Pons (tissue), 1 donor: ENCODE data around the gene SARNP.
A peak's percentile ranks its signal among the peaks of the same experiment; 100 is the strongest.
"Not testable (repeated sequence)": the region's sequence is repeated elsewhere in the genome, so short reads cannot be mapped to it uniquely, and the experiment has no call there.

Source experiments
- DNase-seq: peaks from one replicate; pipeline ENCODE4 v3.0.0-alpha.2; 2016; ENCODE audit warnings: low spot score

Gene SARNP

DNA sequence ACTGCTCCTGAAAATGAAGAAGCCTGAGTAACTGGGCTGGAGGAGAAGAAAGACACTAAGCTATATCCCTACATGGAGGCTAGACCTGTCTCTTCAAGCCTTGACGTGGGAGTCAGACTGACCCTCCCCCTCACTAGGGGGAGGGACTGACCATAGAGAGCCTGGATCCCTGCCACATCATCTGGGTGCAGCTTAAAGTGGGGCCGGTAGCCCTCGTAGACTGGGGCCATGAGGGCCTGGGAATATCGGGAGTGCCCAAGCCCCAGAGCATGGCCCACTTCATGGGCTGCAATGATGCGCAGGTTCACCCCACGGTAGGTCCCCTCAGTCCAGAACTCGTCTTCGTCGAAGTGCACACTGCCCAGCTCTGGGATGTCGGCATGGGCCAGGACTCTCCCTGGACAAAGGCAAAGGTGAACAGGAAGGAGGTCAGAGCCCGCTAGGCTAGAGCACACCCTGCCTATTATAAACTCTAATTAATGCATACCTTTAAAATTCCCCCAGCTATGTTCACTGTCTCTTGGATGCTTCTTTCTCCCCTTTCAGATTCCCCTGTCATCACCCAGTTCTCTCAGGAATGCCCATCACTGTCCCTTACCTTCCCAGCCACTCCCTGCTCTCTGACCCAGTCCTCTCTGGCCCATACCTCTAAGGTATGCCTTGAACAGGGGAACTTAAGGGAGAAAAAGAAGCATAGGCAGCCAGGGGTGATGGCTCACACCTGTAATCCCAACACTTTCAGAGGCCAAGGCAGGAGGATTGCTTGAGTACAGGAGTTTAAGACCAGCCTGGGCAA is 22.0 kb upstream of the SARNP start:
- no peak for DNase-seq

DNA sequence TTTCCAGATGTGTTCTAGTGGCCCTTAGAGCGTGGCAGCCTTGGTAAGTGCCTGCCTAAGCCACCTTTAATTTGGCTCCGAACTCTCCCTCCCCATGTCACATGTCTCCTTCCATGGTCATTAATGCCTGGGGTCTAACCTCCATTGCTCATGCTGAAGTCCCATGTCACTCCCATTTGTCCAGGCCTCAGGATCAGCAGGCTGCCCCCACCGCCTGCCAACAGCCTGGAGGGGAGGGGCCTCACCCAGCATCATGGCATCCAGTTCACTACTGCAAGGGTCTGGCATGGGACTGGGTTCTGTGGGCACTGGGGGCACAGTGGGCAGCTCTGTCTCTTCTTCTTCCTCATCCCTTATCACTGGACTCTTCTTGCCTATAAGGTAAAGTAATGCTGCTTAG is 20.8 kb upstream of the SARNP start:
- no peak for DNase-seq

DNA sequence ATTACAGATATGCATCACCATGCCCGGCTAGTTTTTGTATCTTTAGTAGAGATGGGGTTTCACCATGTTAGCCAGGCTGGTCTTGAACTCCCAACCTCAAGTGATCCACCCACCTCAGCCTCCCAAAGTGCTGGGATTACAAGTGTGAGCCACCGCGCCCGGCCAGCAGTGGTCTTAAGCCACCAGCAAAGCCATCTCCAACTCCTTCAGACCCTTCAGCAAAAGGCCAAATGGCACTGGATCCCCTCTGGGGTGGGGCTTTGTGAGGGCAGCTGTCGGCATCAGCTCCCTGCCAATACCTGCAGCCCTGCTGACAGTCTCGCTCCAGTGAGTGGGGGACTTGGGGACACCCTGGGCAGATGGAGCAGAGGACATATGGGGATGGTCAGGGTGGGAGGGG is 16.9 kb upstream of the SARNP start:
- not testable (repeated sequence) for DNase-seq

GRCh38 chr12:55833056-55833455 is 15.5 kb upstream of the SARNP start:
- DNase-seq, result no peak

GRCh38 chr12:55831447-55831815 is 13.9 kb upstream of the SARNP start:
- DNase-seq, result no peak

DNA sequence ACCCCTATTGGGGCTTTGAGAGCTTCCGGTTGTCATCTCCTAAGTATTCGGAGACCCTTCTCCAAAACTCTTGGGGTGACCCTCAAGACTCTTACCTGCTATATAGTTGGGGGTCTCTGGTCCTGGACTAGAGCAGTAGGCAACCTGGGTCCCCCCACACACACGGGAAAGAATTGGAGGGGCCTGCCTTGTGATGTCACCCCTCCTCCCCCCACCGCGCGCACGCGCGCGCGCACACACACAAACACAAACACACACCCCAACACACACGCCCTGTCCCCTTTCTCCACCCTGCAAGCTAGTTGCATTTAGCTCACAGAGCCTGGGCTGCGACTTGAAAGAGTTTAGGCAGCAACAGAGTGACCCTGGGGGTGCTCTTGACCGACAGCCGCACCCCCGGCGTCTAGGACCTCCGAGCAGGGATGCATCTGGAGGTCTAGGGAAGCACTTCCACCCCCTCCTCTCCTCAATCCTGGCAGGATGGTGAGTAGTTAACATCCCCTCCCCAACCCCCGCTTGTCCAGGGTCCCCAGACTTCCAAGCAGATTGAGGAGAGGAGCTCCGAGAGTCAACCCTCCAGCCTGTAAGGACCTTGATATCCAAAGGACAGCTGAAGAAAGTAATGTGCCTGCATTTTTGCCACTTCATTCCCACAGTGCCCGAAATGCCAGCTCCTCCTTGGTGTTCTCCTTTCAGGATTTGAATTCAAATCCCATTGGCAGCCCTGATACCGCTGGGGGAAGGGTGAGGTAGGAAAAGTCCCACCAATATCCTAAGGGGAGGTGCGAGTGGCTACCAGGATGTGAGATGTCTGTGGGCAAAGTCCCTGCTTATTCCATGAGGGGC is 13.3 kb upstream of the SARNP start:
- peak; percentile 80 for DNase-seq

DNA sequence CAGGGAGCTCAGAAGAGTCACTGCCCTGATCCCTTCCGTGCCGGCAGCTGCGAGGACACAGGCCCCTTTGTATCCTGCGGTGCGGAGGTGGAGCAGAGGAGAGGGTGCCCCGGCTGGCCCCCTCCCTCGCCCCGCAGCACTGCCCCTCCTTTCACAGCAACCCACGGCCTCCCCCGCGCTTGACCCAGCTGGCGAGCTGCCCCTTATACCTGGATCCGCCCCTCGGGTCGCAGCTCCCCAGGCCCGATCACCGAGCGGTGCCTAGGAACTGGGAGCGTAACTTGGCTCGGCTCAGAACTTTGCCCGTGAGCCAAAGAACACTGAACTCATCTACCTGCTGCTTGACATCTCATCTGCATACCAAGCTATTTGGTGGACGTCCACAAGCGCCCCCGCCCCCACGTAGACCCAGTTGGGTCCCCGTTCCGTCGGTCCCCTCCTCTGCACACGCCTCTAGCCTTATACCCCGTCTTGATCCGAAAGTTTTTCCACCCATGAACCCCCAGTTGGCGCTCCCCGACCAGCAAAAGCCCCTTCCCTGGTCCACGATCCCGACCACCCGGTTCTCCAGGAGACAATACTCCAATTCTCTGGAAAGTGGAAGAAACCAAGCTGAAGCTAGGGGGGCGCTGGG is 12.6 kb upstream of the SARNP start:
- DNase-seq, result peak; percentile 51

GRCh38 chr12:55828357-55828756 is 10.8 kb upstream of the SARNP start:
- no peak for DNase-seq

GRCh38 chr12:55827806-55828205 is 10.3 kb upstream of the SARNP start:
- DNase-seq, result no peak

- DNase-seq, result no peak
Observed at GRCh38 chr12:55824726-55825125, 7.2 kb upstream of the SARNP start.

- DNase-seq, result no peak
Observed at GRCh38 chr12:55823419-55823818, 5.9 kb upstream of the SARNP start.

DNA sequence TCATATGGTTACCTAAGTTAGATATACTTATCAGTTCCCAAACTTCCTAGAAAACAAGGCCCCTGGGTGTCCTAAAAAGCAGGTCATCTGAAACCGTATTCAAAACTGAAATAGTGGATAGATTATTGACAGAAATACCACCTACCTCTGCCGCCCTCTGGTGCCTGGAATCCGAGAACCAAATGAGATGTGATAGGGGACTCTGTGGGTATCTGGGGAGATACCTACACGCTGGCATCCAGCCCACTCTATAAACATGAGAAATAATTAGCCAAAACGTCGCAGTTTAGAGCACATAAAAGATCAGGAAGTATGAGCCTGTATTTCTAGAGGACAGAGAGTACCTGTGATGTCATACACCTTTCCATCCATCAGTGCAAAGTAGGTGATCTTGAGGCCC is 4.7 kb upstream of the SARNP start:
- DNase-seq, result no peak

- no peak for DNase-seq
Observed at GRCh38 chr12:55820679-55821078, 3.2 kb upstream of the SARNP start.

DNA sequence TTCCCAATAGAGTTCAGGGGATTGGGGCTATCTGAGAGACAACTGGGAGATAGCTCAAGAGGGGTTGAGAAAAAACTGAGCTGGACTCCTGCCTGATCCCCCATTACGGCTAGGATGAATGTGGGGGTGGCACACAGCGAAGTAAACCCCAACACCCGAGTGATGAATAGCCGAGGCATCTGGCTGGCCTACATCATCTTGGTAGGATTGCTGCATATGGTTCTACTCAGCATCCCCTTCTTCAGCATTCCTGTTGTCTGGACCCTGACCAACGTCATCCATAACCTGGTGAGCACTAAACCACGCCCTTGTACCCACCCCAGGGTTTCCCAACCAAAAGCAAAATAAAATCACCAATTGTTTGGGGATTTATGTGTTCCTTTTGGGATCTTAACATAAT is 1.4 kb upstream of the SARNP start:
- DNase-seq, result no peak

DNA sequence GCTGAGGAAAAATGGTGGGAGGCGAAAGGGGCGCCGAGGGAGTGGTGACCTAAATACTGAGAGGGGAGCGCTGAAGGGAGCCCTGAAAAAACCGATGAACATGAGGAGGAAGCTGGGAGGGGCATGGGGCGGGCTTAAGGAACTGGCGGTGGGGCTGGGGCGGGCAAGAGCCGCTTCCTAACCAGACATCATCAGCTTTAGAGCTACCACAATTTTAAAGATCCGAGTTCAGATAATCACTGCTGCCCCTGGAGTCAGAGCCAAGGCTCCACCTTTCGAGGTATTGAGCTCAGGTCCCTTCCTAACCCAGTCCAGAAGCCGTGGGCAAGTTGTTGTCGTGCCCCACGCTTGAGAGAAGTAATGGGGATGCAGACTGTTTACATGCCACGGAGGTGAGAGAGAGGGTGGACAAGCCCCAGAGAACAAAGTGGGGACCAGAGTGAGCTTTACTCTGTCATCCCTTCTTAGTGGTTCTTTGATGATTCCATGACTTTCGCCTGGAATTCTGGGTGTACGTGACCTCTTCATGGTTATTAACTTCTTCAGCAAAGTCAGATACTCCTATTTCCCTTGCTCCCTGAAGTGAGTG is 710 bp upstream of the SARNP start:
- no peak for DNase-seq

DNA sequence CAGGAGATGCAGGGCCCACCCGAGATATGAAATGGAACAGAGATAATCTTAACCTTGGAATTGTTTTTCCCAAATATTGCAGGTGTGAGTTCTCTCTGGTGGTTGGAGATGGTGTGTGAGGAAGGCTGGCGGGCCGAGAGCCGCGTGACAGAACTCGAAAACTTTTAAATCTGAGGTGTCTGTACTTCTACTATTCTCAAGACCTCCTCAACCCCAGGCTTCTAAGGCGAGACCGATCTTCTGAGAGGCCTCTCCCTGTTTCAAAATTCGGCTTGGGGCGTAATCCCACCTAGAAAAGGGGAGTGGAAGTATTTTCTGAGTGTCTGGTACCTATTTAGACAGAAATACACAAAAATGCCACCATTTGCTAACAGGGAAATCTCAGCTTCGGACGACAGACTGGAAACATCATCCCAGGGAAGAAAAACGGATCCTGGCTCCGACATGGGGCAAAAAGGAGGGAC is 611 bp downstream of the SARNP start:
- DNase-seq, result no peak

DNA sequence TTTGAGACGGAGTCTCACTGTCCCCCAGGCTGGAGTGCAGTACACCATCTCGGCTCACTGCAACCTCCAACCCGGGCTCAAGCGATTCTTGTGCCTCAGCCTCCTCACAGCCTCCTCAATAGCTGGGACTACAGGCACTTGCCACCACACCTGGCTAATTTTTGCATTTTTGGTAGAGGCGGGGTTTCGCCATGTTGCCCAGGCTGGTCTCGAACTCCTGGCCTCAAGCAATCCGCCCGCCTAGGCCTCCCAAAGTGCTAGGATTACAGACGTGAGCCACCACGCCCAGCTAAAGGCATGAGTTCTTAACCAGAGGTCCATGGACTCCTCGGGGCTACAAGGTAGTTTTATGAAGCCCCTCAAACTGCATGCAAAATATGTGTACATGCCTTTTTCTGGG is 2.1 kb downstream of the SARNP start:
- no peak for DNase-seq

GRCh38 chr12:55814257-55814656 is 3.3 kb downstream of the SARNP start:
- DNase-seq, result no peak

DNA sequence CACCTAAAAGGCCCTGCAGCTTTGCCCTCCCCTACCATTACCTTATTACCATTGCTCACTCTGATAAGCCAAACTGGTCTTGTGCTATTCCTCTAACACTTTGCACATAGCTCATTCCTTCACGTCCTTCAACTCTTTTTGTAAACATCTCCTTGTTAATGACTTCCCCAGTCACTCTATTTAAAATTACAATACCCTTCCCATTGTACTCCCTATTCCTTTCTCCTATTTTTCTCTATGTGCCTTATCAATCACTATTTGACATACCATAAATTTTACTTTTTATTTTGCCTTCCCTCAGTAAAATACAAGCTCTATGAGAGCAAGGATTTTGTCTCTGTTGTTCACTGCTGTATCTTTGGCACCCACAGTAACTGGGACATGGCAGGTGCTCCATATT is 5.4 kb downstream of the SARNP start:
- no peak for DNase-seq

DNA sequence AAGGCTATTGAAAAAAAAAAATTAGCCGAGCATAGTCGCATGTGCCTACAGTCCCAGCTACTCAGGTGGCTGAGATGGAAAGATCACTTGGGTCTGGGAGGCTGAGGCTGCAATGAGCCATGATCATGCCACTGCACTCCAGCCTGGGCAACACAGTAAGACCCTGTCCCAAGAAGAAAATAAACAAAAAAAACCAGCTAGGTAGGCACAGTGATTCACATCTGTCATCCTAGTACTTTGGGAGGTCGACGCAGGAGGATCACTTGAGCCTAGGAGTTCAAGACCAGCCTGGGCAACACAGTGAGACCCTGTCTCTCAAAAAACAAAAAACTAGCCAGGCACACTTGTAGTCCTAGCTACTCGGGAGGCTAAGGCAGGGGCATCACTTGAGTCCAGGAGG is 8.2 kb downstream of the SARNP start:
- DNase-seq, result no peak

- DNase-seq, result no peak
Observed at GRCh38 chr12:55806982-55807381, 10.5 kb downstream of the SARNP start.

GRCh38 chr12:55797550-55797949 is 20.0 kb downstream of the SARNP start:
- no peak for DNase-seq

DNA sequence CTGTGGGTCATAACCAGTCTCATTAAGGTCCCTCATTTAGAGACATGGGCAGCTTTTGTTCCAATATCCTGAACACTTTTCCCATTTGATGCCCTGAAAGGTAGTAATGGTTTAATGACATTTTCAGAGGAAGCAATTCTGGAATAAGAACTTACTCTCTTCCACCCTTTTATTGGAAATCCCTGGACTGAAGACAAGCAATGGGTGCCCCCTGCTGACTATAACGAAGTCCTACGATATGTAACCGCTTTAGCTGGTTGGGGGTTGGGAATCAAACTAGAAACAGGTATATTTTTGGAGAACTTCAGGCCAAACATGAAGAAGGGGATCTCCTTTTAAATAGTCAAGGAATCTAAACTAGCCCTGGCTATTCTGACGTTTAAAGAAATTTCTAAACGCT is 20.5 kb downstream of the SARNP start:
- DNase-seq, result peak; percentile 64
